ENCODE results near the gene NPVF.

- TF ChIP-seq TEAD4 (IDR thresholded peaks at IDR 0.05) (no peak), TAF1 (IDR thresholded peaks at IDR 0.05; ENCODE audit: low read depth) (no peak)
- TF ChIP-seq, protein P1, sequence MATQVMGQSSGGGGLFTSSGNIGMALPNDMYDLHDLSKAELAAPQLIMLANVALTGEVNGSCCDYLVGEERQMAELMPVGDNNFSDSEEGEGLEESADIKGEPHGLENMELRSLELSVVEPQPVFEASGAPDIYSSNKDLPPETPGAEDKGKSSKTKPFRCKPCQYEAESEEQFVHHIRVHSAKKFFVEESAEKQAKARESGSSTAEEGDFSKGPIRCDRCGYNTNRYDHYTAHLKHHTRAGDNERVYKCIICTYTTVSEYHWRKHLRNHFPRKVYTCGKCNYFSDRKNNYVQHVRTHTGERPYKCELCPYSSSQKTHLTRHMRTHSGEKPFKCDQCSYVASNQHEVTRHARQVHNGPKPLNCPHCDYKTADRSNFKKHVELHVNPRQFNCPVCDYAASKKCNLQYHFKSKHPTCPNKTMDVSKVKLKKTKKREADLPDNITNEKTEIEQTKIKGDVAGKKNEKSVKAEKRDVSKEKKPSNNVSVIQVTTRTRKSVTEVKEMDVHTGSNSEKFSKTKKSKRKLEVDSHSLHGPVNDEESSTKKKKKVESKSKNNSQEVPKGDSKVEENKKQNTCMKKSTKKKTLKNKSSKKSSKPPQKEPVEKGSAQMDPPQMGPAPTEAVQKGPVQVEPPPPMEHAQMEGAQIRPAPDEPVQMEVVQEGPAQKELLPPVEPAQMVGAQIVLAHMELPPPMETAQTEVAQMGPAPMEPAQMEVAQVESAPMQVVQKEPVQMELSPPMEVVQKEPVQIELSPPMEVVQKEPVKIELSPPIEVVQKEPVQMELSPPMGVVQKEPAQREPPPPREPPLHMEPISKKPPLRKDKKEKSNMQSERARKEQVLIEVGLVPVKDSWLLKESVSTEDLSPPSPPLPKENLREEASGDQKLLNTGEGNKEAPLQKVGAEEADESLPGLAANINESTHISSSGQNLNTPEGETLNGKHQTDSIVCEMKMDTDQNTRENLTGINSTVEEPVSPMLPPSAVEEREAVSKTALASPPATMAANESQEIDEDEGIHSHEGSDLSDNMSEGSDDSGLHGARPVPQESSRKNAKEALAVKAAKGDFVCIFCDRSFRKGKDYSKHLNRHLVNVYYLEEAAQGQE (IDR thresholded peaks at IDR 0.05; ENCODE audit: low read depth), result no peak
These were observed 21.5 kb downstream of the NPVF start for GRCh38 chr7:25206765-25207164.
